B cell (primary cell): ENCODE data around the gene PKDREJ.

Experiments used
- EZH2 ChIP-seq: IDR thresholded peaks from 2 replicates; pipeline ENCODE4 v1.6.1; 2012; ENCODE audit warnings: borderline replicate concordance, low read depth, mild to moderate bottlenecking, moderate library complexity, low read length; ENCODE audit not compliant: insufficient read depth, poor library complexity, severe bottlenecking
- TF ChIP-seq, protein P1 (sequence below): fragments of 200-600 bp; IDR thresholded peaks from one replicate; pipeline ENCODE4 v1.8.0; 2022; ENCODE audit warnings: antibody characterized with exemption, mild to moderate bottlenecking

DNA sequence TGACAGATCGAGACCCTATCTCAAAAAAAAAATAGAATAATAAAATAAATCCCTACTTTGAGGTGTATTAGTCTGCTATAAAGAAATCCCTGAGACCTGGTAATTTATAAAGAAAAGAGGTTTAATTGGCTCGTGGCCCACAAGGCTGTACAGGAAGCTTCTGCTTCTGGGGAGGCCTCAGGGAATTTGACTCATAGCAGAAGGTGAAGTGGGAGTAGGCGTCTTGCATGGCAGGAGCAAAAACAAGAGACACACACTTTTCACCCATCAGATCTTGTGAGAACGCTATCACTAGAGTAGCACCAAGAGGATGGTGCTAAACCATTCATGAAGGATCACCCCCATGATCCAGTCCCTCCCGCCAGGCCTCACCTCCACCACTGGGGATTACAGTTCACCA is 42.2 kb downstream of the PKDREJ start:
- TF ChIP-seq, protein P1, sequence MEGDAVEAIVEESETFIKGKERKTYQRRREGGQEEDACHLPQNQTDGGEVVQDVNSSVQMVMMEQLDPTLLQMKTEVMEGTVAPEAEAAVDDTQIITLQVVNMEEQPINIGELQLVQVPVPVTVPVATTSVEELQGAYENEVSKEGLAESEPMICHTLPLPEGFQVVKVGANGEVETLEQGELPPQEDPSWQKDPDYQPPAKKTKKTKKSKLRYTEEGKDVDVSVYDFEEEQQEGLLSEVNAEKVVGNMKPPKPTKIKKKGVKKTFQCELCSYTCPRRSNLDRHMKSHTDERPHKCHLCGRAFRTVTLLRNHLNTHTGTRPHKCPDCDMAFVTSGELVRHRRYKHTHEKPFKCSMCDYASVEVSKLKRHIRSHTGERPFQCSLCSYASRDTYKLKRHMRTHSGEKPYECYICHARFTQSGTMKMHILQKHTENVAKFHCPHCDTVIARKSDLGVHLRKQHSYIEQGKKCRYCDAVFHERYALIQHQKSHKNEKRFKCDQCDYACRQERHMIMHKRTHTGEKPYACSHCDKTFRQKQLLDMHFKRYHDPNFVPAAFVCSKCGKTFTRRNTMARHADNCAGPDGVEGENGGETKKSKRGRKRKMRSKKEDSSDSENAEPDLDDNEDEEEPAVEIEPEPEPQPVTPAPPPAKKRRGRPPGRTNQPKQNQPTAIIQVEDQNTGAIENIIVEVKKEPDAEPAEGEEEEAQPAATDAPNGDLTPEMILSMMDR: no peak
- TF ChIP-seq EZH2: no peak
